Measurements from ENCODE around the gene USH2A.
A peak's percentile ranks its signal among the peaks of the same experiment; 100 is the strongest.
"Not testable (repeated sequence)": the region's sequence is repeated elsewhere in the genome, so short reads cannot be mapped to it uniquely, and the experiment has no call there.

Gene USH2A

DNA sequence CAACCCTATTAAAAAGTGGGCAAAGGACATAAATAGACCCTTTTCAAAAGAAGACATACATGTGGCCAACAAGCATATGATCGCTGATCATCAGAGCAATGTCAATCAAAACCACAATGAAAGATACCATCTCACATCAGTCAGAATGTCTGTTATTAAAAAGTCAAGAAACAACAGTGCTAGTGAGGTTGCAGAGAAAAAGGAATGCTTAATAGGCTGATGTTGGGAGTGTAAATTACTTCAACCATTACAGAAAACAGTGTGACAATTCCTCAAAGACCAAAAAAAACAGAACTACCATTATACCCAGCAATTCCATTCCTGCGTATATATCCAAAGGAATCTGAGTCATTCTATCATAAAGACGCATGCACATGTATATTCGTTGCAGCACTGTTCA, 13.2 kb downstream of the USH2A start:
- no peak for DNase-seq (ENCODE audit: low spot score)

DNA sequence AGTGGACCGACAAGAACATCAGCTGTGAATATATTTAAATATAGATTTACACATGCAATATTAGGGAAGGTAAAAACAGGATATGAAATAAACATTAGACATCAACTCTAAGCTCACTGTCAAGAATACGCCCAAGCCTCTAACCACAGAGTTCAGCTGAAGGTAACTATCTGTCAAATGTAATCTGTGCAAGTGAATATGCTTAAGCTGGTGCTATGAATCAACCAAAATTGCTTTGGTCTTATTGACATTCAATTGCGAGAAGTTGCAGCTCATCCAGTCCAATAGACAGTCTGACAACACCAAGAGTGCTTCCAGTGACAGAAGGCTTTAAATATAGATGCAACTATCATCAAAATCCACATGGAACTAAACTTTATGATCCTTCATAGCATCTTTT, 32.3 kb downstream of the USH2A start:
- DNase-seq (ENCODE audit: low spot score): no peak

- DNase-seq (ENCODE audit: low spot score): no peak
These were observed 33.5 kb downstream of the USH2A start for GRCh38 chr1:216389774-216390173.

- peak; percentile 29 for DNase-seq (ENCODE audit: low spot score)
These were observed 34.7 kb downstream of the USH2A start for GRCh38 chr1:216388558-216388957.

DNA sequence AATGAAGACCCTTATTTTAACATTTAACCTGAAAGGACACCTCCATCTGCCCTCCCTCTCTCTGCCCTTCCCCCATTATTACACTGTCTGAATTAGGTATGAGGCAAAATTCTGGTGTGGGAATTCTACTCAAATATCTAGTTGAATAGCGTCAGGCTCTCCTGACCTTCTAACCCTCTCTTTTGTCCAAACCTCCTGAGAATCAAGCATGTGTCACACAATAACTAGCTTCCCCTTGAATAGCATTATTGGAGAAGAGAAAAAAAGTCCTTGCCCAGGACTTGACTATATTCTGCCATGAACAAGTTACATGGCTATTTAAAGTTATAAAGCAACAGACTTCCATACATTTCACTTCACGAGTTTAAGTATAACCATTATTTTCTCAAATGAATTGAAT, 35.5 kb downstream of the USH2A start:
- no peak for DNase-seq (ENCODE audit: low spot score)

DNA sequence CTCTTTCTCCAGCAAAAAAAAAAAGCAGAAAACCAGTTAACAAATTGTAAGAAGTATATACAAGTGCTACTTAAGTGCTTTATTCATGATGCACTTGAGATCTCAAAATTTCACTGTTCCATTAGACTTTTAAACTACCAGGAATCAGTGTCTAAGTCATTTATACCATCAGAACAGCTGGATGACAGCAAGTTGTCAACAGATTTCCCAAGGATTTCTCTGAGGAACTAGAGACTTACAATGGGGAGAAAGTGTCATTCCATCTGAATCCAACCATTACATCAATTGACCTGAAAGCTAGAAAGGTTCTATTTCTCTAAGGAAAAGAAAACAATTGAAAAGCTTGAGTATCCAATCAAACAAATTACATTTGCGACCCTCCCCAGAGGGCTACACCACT, 43.8 kb downstream of the USH2A start:
- no peak for DNase-seq (ENCODE audit: low spot score)

- DNase-seq (ENCODE audit: low spot score): no peak
These were observed 55.0 kb downstream of the USH2A start for GRCh38 chr1:216368249-216368648.

DNA sequence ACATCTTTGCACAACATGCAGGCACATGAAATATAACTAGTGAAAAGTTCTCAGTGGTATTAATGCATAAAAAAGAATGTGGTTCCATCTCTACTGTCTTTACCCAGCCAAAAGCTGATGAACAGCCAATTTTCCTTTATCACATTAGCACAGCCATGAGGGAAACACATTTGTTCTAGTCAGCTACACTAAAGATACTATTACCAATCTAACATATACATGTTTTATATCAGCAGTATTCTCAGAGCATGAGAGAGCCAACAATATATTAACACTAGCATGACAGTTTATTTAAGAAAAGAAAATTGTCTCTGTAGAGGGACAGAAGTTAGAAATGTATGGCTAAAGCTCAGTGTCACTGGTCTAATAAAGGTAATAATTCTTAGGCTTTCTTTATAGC, 56.3 kb downstream of the USH2A start:
- no peak for DNase-seq (ENCODE audit: low spot score)

DNA sequence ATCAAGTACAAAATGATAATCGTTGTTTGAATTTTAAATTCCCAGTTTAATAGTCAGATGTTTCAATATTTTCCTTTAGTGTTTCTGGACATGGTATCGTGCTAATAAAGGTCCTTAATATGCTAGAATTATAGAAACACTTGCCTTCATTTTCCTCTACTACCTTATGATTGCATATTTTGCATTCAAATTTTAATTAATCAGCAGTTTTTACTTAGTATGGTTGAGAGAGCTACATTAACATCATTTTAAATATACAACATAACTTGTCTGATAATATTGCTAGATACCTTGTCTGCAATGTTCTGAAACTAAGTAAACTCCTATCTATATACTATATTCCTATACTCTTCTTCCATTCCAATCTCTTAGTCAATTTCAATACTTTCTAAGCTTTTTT, 66.3 kb downstream of the USH2A start:
- no peak for DNase-seq (ENCODE audit: low spot score)

- no peak for DNase-seq (ENCODE audit: low spot score)
These were observed 73.1 kb downstream of the USH2A start for GRCh38 chr1:216350186-216350585.

GRCh38 chr1:216346526-216346925, 76.7 kb downstream of the USH2A start:
- DNase-seq (ENCODE audit: low spot score): no peak

DNA sequence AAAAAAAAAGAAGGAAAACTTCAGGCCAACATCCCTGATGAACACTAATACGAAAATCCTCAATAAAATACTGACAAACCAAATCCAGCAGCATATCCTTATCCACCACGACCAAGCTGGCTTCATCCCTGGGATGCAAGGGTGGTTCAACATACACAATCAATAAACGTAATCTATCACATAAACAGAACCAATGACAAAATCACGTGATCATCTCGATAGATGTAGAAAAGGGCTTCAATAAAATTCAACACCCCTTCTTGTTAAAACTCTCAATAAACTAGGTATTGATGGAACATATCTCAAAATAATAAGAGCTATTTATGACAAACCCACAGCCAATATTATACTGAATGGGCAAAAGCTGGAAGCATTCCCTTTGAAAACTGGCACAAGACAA, 82.7 kb downstream of the USH2A start:
- DNase-seq (ENCODE audit: low spot score): not testable (repeated sequence)

- no peak for DNase-seq (ENCODE audit: low spot score)
These were observed 90.8 kb downstream of the USH2A start for GRCh38 chr1:216332462-216332861.

DNA sequence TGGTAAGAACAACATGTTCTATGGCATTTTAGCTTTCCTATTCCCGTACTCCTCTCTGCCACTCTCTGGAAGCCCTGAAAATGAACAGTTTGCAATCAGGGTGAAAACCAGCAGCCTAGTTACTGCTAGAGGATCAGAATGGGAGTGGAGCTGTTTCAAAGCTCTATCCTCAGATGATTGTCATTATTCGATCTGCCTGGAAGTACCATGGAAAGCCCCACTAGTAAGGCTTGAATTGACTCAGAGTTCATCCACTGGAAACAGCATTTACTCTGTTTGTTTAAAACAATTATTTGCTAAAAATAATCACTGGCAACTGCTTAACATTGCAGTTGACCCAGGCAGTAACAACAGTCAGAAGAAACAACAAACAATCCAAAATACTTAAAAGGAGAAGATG, 91.2 kb downstream of the USH2A start:
- no peak for DNase-seq (ENCODE audit: low spot score)

DNA sequence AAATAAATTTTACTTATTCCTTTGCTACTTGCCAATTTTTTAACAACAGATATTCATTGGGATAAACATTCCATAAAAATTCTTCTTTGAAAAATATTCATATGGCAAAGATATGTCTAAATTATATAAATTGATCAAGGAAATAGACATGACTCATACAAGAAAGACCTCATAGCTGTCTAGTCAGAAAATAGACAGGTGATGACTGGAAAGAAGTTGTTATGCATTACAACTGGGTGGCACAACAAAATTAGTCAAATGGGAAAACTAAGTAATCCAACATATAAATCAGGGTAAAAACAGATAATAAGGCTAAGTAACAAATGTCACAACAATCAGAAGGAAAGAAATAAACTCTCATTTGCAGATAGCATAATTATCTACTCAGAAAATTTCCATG, 92.0 kb downstream of the USH2A start:
- DNase-seq (ENCODE audit: low spot score): no peak

GRCh38 chr1:216330262-216330661, 93.0 kb downstream of the USH2A start:
- no peak for DNase-seq (ENCODE audit: low spot score)

- DNase-seq (ENCODE audit: low spot score): no peak
These were observed 97.3 kb downstream of the USH2A start for GRCh38 chr1:216325946-216326345.

- DNase-seq (ENCODE audit: low spot score): no peak
These were observed 97.9 kb downstream of the USH2A start for GRCh38 chr1:216325336-216325735.

DNA sequence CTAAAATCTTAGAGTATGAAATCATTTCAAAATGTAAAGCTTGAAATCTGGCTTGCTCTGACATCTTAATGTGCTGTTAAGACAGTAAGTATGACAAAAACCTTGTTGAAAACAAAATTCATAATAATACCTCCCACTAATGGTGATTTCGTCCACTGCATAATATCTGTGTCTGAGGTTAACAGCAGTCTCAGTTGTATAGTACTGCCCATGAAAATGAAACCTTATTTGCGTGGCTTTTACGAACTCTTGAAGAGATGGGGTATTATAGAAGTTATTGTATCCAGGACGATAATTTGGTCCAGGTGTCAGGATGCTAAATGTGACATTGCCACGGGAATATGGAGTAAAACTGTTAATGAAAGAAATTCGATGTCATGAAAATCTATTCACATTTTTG, 99.9 kb downstream of the USH2A start:
- DNase-seq (ENCODE audit: low spot score): no peak

GRCh38 chr1:216314379-216315095, 108.7 kb downstream of the USH2A start:
- no peak for DNase-seq (ENCODE audit: low spot score)

- peak; percentile 55 for DNase-seq (ENCODE audit: low spot score)
These were observed 112.5 kb downstream of the USH2A start for GRCh38 chr1:216310776-216311175.

DNA sequence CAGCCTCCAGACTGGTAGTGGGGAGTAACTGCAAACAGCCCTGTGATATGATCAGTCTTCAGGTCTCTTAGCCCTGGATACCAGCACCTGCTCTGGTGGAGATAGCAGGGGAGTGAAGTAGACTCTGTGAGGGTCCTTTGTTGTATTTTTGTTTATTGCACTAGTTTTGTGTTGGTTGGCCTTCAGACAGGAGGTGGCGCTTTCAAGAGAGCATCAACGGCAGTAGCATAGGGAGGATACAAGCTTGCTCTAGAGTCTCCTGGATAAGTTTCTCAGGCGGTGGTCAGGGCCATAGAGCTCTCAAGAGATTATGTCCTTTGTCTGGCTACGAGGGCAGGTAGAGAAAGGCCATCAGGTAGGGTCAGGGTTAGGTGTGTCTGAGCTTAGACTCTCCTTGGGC, 116.4 kb downstream of the USH2A start:
- DNase-seq (ENCODE audit: low spot score): no peak

GRCh38 chr1:216303690-216304089, 119.6 kb downstream of the USH2A start:
- no peak for DNase-seq (ENCODE audit: low spot score)

GRCh38 chr1:216293683-216294082, 129.6 kb downstream of the USH2A start:
- no peak for DNase-seq (ENCODE audit: low spot score)

DNA sequence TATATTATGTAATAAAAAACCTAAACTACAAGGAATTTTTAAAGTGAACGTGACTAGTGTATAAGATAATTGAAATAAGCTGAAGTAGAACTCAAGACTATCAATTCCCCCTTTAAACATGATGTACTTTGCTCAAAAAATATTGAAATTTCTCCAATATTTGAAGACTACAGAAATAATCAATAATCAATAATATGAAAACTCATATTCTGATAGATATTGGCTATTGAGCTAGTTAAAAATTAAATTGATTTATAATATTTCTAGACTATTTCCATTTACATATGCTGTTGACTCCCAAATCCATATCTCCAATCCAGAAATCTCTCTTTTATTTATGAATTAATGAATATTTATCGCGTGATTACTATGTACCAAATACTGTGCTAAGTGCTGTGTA, 133.2 kb downstream of the USH2A start:
- DNase-seq (ENCODE audit: low spot score): no peak
